GM18951 (cell line): ENCODE measurements around the gene TMEM127.

Experiments
- POLR2A ChIP-seq: IDR thresholded peaks from 4 replicates; pipeline ENCODE4 v1.6.1; 2011; ENCODE audit warnings: mild to moderate bottlenecking; ENCODE audit not compliant: insufficient read length, insufficient read depth; ENCODE audit errors: extremely low read depth
- in situ Hi-C: fragments of 300-500 bp; cut with MboI; formaldehyde crosslinking; loops from one replicate; pipeline ENCODE4 v1.12.0; 2022; ENCODE audit warnings: low sequenced_read_pairs, mixed read lengths, inconsistent platforms; ENCODE audit not compliant: unreplicated experiment

Gene TMEM127

GRCh38 chr2:96203130-96204028, 62.4 kb downstream of the TMEM127 start:
- in situ Hi-C loops: no loop called here
- no peak for TF ChIP-seq POLR2A

GRCh38 chr2:96202152-96202854, 63.5 kb downstream of the TMEM127 start:
- TF ChIP-seq POLR2A: no peak
- in situ Hi-C loops: no loop called here

GRCh38 chr2:96201338-96201737, 64.5 kb downstream of the TMEM127 start:
- in situ Hi-C loops: no loop called here

GRCh38 chr2:96198921-96199320, 66.9 kb downstream of the TMEM127 start:
- in situ Hi-C loops: loop anchor here (25.0 kb wide), 1 partner anchor 412 kb away; no protein-coding TSS in a partner anchor
- TF ChIP-seq POLR2A: no peak

More at GRCh38 chr2:96201338-96201737, 64.5 kb downstream of the TMEM127 start:
- TF ChIP-seq POLR2A: no peak
